Activated CD4-positive, alpha-beta T cell treated with anti-CD3 and anti-CD28 coated beads, Interleukin-2, Interleukin-6, amounts not matched to agents 100 ng/mL and 50 ng/mL, durations not matched to agents 16 hours and 8 hours (primary cell): ENCODE measurements around the gene GSTA1.
A peak's percentile ranks its signal among the peaks of the same experiment; 100 is the strongest.
"Not testable (repeated sequence)": the region's sequence is repeated elsewhere in the genome, so short reads cannot be mapped to it uniquely, and the experiment has no call there.

ENCODE experiments used
- DNase-seq: peaks from one replicate; pipeline ENCODE4 v3.0.0-alpha.2; 2020

Gene GSTA1

DNA sequence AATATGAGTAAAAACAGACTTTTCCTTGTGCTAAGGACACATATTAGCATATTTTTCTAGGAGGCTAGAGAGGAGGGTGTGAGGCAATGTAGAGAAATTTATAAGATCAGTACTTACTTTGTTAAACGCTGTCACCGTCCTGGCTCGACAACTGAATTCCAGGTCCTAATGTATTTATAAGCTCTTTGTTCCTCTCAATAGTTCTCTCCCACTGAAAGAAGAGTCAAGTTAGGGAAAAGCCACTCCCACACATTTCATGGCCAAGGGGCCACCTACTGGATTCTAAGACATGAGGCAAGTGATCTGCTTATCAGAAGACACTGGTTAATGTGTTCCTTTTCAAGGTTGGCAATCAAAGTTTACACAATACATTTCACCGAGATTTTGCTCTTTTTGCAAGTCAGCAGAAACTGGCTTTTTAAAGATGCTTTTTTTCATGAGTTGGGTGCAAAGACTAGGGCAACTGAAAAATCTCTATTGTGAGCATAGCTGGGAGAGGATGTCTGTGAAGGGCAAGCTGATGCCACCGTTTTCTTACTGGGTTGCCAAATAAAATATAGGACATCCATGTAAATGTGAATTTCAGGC, at the start of gene GSTA1:
Gene GSTA1 (minus strand): TSS at position 149 of the 588 bp plus-strand sequence. CDS start 4,549 bp downstream, outside the sequence.
- not testable (repeated sequence) for DNase-seq

DNA sequence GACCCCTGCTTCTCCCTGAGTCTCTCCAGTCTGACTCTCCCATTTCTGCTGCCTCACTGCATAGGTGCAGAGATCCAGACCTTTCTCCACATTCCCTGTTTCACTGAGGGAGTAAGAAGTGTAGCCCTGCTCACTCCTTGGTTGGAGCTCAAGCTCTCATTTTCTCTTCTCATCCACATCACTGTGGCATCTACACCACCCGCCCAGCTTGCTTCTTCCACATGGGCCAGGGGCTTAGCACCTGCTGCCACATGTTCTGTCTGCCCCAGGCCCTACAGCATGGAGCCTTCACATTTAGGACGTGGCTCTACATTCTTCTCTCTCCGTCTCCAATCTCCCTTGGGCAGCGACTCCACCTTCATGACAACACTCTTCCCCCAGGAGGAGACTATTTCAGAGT, 45.5 kb upstream of the GSTA1 start:
- no peak for DNase-seq

DNA sequence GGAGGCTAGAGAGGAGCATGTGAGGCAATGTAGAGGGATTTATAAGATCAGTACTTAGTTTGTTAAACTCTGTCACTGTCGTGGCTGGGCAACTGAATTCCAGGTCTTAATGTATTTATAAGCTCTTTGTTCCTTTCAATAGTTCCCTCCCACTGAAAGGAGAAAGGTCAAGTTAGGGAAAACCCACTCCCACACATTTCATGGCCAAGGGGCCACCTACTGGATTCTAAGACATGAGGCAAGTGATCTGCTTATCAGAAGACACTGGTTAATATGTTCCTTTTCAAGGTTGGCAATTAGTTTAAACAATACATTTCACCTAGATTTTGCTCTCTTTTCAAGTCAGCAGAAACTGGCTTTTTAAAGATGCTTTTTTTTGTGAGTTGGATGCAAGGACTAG, 42.4 kb upstream of the GSTA1 start:
- no peak for DNase-seq

DNA sequence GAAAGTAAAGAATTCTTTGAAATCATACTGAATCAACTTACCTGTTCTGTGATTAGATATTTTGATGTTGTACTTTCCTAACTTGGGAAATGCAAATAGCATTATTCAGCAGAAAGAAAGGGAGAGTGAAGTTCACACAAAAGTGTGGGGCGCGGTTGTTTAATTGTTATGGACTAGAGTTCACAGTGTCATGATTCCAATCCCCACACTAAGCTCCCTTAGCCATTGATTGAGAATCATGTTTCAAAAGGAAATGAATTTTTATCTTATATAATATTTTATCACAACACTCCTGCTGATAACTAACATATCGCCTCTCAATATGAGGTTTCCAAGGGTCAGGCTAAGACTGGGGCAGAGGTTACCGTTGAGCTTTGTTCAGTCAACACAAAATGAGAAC, 40.0 kb upstream of the GSTA1 start:
- DNase-seq, result no peak

DNA sequence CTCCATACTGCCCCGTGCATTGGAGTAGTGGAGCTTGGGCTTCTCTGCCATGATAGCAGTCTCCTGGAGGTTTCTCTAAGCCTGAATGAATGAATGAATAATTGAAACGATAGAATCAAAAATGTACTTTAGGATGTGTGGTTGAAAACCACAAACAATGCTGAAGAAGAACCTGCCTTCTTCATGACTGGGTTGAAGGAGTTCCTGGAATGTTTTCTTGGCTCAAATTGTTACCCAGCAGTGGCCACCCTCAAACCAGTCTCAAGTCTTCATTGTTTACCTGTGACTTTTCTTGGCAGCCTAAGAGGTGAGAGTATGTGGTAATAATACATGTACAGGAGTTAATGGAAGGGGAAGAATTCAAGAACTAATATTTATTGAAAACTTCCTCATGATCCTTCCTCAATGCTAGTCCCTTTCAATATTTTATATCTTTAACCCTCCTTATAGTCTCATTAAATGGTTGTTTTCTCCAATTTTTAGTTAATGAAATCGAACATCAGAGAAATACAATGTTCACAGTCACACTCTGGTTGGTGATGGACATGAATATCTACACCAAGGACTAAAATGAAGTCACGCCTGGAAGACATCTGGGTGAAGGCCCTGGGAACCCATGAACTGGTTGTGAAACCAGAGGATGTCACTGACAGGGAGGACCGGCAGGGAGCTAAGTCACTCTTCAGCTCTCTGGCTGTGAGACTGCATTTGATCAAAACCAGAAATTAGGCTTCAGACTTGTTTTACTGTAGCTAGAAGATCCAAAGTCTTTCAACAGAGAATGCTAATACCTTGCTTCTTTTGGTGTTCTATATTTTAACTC, 37.4 kb upstream of the GSTA1 start, which contains the start of gene GSTA5:
Gene GSTA5 (minus strand): TSS at position 51 of the 823 bp plus-strand sequence.
- no peak for DNase-seq

DNA sequence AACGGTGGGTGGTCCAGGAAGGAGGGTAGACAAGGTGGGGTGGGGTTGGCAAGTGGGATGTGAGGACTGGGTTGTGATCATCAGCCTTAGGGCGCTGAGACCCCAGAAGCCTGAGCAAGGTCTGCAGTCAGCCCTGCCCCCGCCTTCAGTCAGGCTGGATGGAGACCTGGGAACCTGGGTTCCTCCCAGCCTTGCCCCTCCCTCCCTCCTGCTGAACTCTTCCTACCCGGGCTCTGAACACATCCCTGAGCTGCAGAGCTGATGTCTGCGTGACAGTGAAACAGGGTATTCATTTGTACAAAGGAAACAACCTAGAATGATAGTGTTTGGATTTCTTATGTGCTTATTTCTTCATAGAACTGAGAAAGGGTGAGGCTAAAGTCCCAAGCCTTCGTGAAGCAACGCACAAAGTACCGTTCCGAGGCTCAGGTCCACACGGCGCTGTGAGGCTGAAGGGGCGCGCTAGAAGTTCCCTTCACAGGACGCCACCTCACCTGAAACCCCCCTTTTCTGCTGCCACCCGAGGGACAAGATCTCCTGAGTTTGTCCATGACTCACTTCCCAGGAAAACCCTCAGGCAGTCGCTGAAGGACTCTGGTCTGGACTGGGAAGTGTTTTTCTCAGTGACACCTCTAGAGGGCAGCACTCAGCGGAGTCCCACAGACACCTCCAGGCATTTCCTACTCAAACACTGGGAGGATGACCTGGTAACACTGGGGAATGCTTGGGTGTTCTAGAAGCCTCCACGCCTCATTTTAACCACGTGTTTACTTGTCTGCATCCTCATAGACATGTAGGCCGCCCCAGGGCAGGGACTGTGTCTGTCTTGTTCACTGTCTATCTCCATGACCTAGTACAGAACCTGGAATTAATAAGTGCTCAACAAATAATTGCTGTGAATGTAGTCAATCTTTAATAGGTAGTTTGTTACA, 35.8 kb upstream of the GSTA1 start:
- DNase-seq, result peak; percentile 59

DNA sequence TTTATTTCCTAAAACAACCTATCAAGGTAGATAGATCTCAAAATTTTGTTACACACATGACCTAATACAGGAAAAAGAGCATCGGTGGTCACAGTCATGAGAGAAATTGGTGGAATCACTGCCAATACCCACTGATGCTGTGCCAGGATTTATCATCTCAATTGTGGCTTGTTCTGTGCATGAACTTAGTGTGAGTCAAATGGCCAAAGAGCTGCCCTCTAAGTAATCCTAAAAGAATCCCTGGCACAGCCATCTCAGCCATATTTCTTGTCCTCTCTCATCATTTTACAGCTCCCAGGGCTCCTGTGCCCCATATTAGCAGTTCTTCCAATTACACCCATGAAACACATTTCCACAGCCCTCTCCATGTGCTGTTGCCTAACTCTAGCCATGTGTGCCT, 30.9 kb upstream of the GSTA1 start:
- DNase-seq, result no peak

DNA sequence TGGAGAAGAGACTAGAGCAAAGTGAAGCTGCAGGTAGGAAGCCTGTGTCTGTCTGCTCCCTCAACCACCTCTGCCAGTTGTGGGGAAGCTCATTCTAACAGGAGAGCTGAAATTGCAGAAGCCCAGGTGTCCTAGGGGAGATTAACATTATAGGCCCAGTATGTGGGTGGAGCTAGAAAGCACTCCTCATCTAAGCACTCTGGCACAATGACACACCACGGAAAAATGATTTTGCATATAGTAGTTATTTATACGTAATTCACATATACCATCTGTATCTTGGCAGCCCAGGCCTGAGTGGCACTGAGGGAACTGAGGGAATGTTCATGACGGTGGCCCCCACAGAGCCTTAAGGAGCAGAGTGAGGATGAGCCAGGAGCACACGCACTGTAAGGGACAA, 27.3 kb upstream of the GSTA1 start:
- not testable (repeated sequence) for DNase-seq

DNA sequence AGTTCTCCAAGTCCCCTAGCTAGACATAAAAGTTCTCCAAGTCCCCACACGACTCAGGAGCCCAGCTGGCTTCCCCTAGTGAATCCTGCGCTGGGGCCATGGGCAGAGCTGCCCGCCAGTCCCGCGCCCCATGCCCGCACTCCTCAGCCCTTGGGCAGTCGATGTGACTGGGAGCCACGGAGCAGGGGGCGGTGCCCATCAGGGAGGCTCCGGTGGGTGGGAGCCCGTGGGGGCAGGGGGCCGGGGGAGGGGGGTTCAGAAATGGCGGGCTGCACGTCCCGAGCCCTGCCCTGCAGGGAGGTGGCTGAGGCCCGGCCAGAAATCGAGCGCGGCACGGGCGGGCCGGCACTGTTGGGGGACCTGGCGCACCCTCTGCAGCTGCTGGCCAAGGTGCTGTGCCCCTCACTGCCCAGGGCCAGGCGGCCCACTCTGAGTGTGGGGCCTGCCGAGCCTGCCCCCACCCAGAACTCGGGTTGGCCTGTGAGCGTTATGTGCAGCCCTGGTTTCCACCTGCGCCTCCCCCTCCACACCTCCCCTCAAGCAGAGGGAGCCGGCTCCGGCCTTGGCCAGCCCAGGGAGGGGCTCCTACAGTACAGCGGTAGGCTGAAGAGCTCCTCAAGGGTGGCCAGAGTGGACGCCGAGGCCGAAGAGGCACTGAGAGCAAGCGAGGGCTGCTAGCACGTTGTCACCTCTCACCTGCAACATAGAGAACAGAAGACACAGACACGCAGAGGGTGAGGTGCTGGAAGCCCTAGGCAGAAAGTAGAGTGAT, 25.6 kb upstream of the GSTA1 start:
- no peak for DNase-seq

DNA sequence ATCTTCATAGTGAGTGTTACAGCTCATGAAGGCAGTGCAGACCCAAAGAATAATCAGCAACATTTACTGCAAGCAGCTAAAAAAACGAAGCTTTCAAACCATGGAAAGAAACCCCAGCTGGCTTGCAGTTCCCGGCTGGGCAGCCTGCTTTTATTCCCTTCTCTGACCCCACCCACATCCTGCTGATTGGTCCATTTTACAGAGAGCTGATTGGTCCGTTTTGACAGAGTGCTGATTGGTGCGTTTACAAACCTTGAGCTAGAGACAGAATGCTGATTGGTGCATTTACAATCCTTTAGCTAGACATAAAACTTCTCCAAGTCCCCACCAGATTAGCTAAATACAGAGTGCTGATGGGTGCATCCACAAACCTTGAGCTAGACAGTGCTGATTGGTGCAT, 25.0 kb upstream of the GSTA1 start:
- not testable (repeated sequence) for DNase-seq

DNA sequence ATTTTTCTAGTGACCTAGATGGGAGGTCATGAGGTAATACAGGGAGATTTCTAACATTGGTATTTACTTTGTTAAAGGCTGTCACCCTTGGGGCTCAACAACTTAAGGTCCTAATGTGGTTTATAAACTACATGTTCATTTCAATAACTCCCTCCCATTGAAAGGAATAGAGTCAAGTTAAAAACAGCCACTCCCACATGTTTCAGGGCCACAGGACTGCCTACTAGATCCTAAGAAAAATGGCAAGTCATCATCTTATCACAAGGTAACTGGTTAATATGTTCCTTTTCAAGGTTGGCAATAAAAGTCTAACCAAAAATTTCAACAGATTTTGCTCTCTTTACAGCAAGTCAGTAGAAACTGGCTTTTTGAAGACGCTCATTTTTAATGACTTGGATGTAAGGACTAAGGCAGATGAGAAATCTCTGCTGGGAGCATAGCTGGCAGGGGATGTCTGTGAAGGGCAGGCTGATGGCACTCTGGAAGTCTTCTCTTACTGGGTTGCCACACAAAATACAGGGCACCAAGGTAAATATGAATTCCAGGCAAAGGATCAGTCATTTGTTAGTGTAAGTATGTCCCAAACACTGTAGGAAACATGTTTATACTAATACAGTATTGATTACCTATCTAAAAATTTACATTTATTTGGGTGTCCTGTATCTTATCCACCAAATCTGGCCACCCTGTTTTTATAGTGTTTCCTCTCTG, 23.6 kb upstream of the GSTA1 start:
- not testable (repeated sequence) for DNase-seq

DNA sequence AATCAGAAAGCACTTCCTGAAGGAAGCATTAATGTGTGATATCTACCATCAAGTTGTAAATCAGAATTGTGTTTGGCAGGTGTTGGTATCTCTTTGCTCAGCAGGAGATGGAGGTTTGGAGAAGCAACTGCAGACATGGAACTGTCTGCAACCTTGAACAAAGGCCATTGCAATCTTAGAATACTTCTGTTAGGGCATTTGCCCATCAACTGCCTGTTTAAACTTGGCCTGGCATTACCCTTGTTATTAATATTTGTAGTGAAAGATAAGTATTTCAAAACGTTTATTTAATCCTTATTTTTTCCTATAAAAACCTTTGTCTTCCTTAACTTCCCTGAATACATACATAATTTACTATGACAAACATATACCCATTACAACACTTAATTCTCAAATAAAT, 22.9 kb upstream of the GSTA1 start:
- no peak for DNase-seq

GRCh38 chr6:52825900-52826459, 22.4 kb upstream of the GSTA1 start:
- DNase-seq, result not testable (repeated sequence)

DNA sequence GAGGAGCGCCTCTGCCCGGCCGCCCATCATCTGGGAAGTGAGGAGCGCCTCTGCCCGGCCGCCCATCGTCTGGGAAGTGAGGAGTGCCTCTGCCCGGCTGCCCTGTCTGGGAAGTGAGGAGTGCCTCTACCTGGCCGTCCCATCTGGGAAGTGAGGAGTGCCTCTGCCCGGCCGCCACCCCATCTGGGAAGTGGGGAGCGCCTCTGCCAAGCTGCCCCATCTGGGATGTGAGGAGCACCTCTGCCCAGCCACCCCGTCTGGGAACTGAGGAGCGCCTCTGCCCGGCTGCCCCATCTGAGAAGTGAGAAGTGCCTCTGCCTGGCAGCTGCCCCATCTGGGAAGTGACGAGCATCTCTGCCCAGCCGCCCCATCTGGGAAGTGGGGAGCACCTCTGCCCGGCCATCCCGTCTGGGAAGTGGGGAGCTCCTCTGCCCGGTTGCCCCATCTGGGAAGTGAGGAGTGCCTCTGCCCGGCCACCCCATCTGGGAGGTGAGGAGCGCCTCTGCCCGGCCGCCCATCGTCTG, 21.7 kb upstream of the GSTA1 start:
- not testable (repeated sequence) for DNase-seq

- no peak for DNase-seq
Measured at GRCh38 chr6:52821842-52822241, 18.2 kb upstream of the GSTA1 start.

DNA sequence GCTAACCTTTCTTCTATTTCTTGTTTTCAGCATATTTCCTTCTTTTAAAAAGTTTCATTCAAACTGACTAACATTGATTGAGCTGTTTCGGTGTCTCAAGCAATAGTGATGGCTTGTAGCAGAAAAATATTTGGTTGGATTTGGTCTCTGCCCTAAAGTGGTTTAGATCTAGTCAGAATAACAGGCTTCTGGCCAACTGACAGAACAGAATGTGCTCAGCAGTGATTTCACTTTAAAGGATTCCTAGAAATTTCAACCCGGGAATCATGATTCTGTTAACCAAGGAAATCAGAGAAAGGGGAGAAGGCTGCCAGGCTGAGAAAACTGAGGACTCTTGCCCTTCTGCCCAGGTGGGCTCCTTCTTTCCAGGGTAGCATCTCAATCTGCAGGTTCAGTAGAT, 16.6 kb upstream of the GSTA1 start:
- DNase-seq, result no peak

DNA sequence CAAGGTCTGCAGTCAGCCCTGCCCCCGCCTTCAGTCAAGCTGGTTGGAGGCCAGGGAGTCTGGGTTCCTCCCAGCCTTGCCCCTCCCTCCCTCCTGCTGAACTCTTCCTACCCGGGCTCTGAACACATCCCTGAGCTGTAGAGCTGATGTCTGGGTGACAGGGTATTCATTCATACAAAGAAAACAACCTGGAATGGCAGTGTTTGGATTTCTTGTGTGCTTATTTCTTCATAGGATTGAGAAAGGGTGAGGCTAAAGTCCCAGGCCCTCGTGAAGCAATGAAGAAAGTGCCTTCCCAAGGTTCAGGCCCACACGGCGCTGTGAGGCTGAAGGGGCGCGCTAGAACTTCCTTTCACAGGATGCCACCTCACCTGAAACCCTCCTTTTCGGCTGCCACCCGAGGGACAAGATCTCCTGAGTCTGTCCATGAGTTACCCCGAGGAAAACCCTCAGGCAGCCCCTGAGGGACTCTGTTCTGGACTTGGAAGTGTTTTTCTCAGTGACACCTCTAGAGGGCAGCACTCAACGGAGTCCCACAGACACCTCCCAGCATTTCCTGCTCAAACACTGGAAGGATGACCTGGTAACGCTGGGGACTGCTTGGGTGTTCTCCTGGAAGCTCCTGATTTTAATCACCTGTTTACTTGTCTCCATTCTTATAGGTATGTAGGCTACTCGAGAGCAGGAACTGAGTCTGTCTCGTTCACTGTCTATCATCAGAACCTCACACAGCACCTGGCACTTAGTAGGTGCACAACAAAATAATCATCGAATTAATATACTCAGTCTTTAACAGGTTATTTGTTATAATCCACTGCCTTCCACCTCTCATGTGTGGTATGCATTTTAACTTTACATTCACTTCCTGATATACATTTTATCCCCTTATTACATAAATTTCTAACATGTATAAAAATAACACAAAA, 11.8 kb upstream of the GSTA1 start:
- DNase-seq, result peak; percentile 63

GRCh38 chr6:52814545-52814944, 10.9 kb upstream of the GSTA1 start:
- DNase-seq, result not testable (repeated sequence)

GRCh38 chr6:52809777-52810176, 6.2 kb upstream of the GSTA1 start:
- DNase-seq, result not testable (repeated sequence)

- DNase-seq, result no peak
Measured at GRCh38 chr6:52808660-52809059, 5.0 kb upstream of the GSTA1 start.
